HG02884 (cell line): ENCODE measurements around the gene PAAF1.
A peak's percentile ranks its signal among the peaks of the same experiment; 100 is the strongest.

Experiments used
- ATAC-seq: cut with Tn5 transposase; IDR thresholded peaks from one replicate; pipeline ENCODE4 v1.9.1; 2021; ENCODE audit warnings: mild to moderate bottlenecking, moderate library complexity; ENCODE audit not compliant: unreplicated experiment

Gene PAAF1

GRCh38 chr11:73969991-73970800 is 93.4 kb downstream of the PAAF1 start:
- no peak for ATAC-seq

- no peak for ATAC-seq
These were observed 94.4 kb downstream of the PAAF1 start for GRCh38 chr11:73971175-73971719.

- ATAC-seq: no peak
These were observed 95.4 kb downstream of the PAAF1 start for GRCh38 chr11:73972187-73972586.

- no peak for ATAC-seq
These were observed 96.0 kb downstream of the PAAF1 start for GRCh38 chr11:73972620-73973449.

- ATAC-seq: no peak
These were observed 98.0 kb downstream of the PAAF1 start for GRCh38 chr11:73974604-73975478.

- no peak for ATAC-seq
These were observed 98.6 kb downstream of the PAAF1 start for GRCh38 chr11:73975479-73975757.

GRCh38 chr11:73976451-73977151 is 99.8 kb downstream of the PAAF1 start:
- ATAC-seq: no peak

GRCh38 chr11:73977856-73978519 is 101.2 kb downstream of the PAAF1 start:
- no peak for ATAC-seq

- no peak for ATAC-seq
These were observed 101.8 kb downstream of the PAAF1 start for GRCh38 chr11:73978576-73979086.

GRCh38 chr11:73980001-73980961 is 103.5 kb downstream of the PAAF1 start:
- ATAC-seq: peak; percentile 46
